SK-N-MC (cell line): ENCODE data around the gene SNAPC4.

Experiments used
- DNase-seq: peaks from one replicate; pipeline ENCODE4 v3.0.0-alpha.2; 2011; ENCODE audit warnings: low read depth, low spot score
- H3K27ac ChIP-seq: fragments of 200-600 bp; sonication (generic); 2 replicates; pipeline ENCODE4 v1.5.1; 2016; ENCODE audit warnings: mixed run types
- H3K36me3 ChIP-seq: fragments of 200-600 bp; sonication (generic); 2 replicates; pipeline ENCODE4 v1.6.1; 2017; ENCODE audit warnings: antibody characterized with exemption, low read length, mixed read lengths; ENCODE audit not compliant: insufficient read depth
- H3K4me3 ChIP-seq: fragments of 200-600 bp; sonication (generic); 2 replicates; pipeline ENCODE4 v1.5.1; 2016
- H3K9ac ChIP-seq: fragments of 200-600 bp; sonication (generic); 2 replicates; pipeline ENCODE4 v1.8.0; 2017; ENCODE audit warnings: mixed run types, mixed read lengths; ENCODE audit not compliant: insufficient read length
- H3K9me3 ChIP-seq: fragments of 200-600 bp; sonication (generic); 2 replicates; pipeline ENCODE4 v1.6.1; 2017; ENCODE audit warnings: low read depth, mild to moderate bottlenecking, antibody characterized with exemption, low read length, moderate library complexity, mixed read lengths
- EZH2 ChIP-seq: fragments of 200-600 bp; sonication (generic); IDR thresholded peaks from one replicate; pipeline ENCODE4 v1.6.1; 2017; ENCODE audit warnings: antibody characterized with exemption
- FOXP2 ChIP-seq: optimal IDR thresholded peaks from 2 replicates; pipeline ENCODE3; 2011; ENCODE audit warnings: mild to moderate bottlenecking, moderate library complexity; ENCODE audit not compliant: insufficient read depth; ENCODE audit errors: extremely low read length, control extremely low read depth
- POLR2AphosphoS5 ChIP-seq: IDR thresholded peaks from 2 replicates; pipeline ENCODE4 v1.6.1; 2012; ENCODE audit warnings: mild to moderate bottlenecking, low read depth, low read length, borderline replicate concordance

Gene SNAPC4

DNA sequence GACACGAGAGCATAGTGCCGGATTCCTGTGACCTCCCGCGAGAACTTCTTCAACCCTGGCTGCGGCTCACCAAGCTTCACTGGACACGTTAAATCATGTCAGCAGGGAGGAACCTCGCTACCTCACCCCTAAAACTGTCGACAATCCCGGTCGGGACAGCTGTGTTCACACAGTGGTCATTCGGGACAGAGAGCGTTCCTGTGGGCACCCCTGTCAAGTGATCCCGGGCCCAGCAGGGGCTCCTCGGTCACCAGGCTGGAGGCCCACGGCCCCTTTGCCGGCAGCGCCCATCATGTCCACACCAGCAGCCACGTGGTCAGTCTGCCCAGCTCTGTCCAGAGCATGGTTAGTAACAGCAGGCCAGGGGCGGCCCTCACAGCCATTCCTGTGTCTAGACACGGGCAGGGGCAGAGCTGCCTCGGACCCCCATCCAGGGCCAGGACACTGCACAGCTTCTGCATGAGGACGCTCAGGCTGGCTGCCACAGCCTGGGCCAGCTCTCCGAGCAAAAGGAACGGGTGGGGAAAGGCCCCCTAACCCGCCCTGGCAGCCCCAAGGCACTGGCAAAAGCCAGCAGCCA, 36.2 kb upstream of the SNAPC4 start:
- H3K9ac ChIP-seq = no peak overlapping the region
- no peak overlapping the region for H3K27ac ChIP-seq
- H3K4me3 ChIP-seq = no peak overlapping the region
- no peak for TF ChIP-seq EZH2
- no peak for TF ChIP-seq POLR2AphosphoS5
- TF ChIP-seq FOXP2 = no peak
- H3K36me3 ChIP-seq = no peaks in the 10 kb centered on the region; the same call in 1 of the 2 replicates
- no peaks in the 10 kb centered on the region for H3K9me3 ChIP-seq
- no peak for DNase-seq

DNA sequence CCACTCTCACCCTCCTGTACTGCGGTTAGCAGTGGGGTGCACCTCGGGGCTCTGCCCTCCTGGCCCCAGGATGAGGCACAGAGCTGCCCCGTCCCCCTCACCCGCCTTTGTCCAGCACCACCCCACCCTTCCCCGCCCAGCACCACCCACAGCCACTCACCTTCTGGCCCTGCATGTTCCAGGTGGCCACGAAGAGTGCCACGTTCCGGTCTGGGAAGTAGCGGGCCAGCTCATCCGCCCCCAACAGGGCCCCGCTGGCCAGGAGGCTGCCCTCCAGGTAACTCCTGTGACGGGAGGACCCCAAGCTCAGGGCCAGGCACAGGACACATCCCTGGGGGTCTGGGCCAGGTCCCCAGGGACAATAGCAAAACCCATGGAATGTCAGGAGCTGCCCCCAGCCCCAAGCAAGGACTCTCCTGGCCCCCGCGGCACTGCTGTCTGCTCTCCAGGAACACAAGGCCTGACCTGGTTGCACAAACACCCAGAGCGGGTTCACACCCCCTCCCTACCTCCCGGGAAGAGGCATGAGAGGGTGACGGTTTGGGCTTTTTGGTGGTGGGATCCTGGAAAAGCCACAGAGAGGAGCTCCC, 34.7 kb upstream of the SNAPC4 start:
- H3K36me3 ChIP-seq = no peaks in the 10 kb centered on the region
- TF ChIP-seq FOXP2 (no peak), POLR2AphosphoS5 (no peak), EZH2 (no peak)
- H3K9me3 ChIP-seq = no peaks in the 10 kb centered on the region
- no peak overlapping the region for H3K27ac ChIP-seq
- no peak for DNase-seq
- H3K9ac ChIP-seq = no peak overlapping the region
- H3K4me3 ChIP-seq = no peak overlapping the region

- Histone ChIP-seq H3K4me3 (no peak overlapping the region), H3K36me3 (no peaks in the 10 kb centered on the region; the same call in 1 of the 2 replicates), H3K9me3 (no peaks in the 10 kb centered on the region), H3K27ac (no peak overlapping the region), H3K9ac (no peak overlapping the region)
- DNase-seq = no peak
- no peak for TF ChIP-seq FOXP2
Measured at GRCh38 chr9:136433849-136434579, 34.0 kb upstream of the SNAPC4 start.

DNA sequence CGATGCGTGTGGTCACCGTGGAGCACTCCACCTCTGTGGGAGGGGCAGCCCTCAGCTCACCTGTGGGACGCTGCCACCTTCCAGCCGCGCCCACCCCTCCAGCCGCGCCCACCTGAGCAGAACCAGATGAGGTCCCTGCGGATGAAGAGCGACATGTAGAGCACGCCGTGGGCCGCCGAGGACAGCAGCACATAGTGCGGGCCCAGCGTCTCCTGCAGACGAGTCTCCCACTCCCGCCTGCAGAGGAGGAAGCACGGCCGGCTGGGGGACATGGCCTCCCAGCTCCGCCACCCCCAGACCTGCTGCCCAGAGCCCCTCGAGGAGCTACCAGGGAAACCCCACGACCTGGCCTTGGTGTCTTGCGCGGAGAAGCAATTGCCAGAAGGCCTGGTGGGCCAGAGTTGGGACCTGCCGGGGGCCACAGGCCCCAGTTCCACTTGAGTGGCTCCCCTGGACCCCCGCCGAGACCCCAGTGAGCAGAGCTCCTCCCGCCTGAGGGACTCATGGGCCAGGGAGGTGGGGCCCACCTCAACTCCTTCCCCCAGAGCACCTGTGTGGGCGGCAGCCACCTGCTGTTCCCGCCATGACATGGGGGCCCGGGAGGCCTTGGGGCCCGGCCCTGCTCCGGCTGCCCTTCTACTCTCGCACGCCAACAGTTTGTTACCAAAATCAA, 33.2 kb upstream of the SNAPC4 start:
- no peak overlapping the region for H3K27ac ChIP-seq
- TF ChIP-seq EZH2 = no peak
- no peak for TF ChIP-seq POLR2AphosphoS5
- TF ChIP-seq FOXP2 = no peak
- no peaks in the 10 kb centered on the region; the same call in 1 of the 2 replicates for H3K36me3 ChIP-seq
- no peaks in the 10 kb centered on the region for H3K9me3 ChIP-seq
- H3K4me3 ChIP-seq = no peak overlapping the region
- H3K9ac ChIP-seq = no peak overlapping the region
- DNase-seq = no peak

- Histone ChIP-seq H3K9me3 (no peaks in the 10 kb centered on the region), H3K9ac (no peak overlapping the region), H3K4me3 (no peak overlapping the region), H3K27ac (no peak overlapping the region), H3K36me3 (no peaks in the 10 kb centered on the region; the same call in 1 of the 2 replicates)
- DNase-seq = no peak
- TF ChIP-seq EZH2 = no peak
Measured at GRCh38 chr9:136432591-136432990, 32.6 kb upstream of the SNAPC4 start.

- Histone ChIP-seq H3K4me3 (no peak overlapping the region), H3K9ac (no peak overlapping the region), H3K9me3 (no peaks in the 10 kb centered on the region), H3K27ac (no peak overlapping the region), H3K36me3 (no peaks in the 10 kb centered on the region; the same call in 1 of the 2 replicates)
- no peak for DNase-seq
- TF ChIP-seq FOXP2 (no peak), EZH2 (no peak), POLR2AphosphoS5 (no peak)
Measured at GRCh38 chr9:136431782-136432350, 31.9 kb upstream of the SNAPC4 start.

- H3K9ac ChIP-seq = no peak overlapping the region
- no peaks in the 10 kb centered on the region; the same call in 1 of the 2 replicates for H3K36me3 ChIP-seq
- TF ChIP-seq POLR2AphosphoS5 (no peak), EZH2 (no peak), FOXP2 (no peak)
Measured at GRCh38 chr9:136430588-136431234, 30.7 kb upstream of the SNAPC4 start.

More at GRCh38 chr9:136430588-136431234, 30.7 kb upstream of the SNAPC4 start:
- H3K9me3 ChIP-seq = no peaks in the 10 kb centered on the region
- no peak overlapping the region for H3K4me3 ChIP-seq
- H3K27ac ChIP-seq = no peak overlapping the region
- DNase-seq = no peak
